T-helper 2 cell (primary cell): Measurements from ENCODE around the gene PIK3CB.
A peak's percentile ranks its signal among the peaks of the same experiment; 100 is the strongest.
"Not testable (repeated sequence)": the region's sequence is repeated elsewhere in the genome, so short reads cannot be mapped to it uniquely, and the experiment has no call there.

Experiments
- DNase-seq, 5 experiments: peaks; one replicate each; pipeline versions ENCODE4 v3.0.0 to v3.0.0-alpha.2; 2012 to 2022

PIK3CB gene

DNA sequence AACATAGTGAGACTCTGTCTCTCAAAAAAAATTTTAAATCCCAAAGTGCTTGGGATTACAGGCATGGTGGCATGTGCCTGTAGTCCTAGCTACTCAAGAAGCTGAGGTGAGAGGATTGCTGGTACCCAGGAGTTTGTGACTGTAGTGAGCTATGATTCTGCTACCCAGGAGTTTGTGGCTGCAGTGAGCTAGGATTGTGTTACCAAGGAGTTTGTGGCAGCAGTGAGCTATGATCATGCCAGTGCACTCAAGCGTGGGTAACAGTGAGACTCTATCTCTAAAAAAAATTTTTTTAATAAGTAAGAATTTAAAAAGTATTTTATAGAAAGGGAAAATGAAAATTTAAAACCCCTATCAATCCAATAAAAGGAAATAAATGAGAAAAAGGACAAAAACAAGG, 156.6 kb downstream of the PIK3CB start:
- no peak for DNase-seq

DNA sequence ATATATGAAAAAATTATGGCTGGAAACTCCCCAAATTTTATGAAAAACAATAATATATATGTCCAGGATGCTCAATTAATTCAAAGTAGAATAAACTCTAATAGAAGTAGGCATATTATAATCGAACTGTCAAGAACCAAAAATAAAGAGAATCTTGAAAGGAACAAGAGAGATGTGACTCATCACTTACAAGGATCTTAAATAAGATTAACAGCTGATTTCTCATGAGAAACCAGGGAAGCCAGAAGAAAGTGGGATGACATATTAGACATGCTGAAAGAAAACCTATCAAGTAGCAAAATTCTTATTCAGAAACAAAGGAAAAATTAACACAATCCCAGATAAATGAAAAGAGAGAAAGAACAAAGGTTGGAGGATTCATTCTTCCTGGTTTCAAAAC, 159.3 kb downstream of the PIK3CB start:
- no peak for DNase-seq

DNA sequence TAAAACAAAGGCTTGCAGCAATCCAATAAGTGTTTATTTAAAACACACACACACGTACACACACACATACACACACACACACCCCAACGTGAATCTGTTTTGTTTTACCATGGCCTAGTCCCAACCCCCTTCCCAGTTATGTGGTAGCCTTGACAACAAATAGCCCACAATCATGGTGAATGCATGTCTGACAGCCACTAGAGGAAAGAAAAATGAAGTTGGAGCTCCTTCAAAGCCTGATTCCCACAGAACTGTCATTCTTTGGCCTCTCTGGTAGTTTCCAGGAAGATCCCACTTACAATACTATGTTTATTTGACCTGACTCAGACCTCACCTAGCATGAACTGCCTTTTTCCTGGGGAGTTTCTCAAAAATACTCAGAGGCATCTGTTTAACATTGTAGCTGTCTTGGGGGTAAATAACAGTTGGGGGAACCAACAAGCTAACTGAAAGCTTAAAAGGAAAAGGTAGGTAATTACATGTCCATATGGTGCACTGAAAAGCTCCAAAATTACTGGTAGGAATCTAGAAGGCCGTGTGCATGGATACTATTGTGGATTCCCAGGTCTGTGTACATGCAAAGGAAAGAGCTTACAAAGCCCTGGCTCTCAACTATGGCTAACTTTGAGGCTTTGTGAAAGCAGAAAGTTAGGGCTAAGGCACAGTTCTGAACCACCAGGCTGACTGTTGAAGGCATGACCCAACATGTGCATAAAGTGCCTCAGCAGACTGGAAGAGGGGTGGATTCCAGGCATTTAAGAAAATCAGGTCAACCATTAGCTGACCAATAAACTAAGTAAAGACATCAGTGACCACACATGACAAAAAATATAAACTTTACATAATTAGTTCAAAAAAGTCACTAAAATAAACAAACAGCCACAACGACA, 160.8 kb downstream of the PIK3CB start:
- DNase-seq: no peak

DNA sequence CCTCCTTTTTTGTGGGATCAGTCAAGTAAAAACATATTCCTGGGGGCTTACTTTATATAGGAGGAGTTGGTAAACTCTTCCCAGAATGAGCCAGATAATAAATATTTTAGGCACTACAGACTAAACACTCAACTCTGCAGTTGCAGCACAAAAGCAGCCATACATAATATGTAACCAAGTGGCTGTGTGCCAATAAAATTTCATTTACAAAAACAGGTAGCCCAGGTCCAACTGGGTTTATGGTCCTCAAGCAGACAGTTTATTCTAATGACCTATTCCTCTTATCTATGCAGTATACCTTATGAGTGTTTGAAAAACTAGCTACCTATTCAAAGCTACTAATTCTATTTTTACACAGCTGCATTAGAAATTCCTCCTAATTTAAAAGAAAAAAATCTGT, 164.3 kb downstream of the PIK3CB start:
- DNase-seq: no peak

DNA sequence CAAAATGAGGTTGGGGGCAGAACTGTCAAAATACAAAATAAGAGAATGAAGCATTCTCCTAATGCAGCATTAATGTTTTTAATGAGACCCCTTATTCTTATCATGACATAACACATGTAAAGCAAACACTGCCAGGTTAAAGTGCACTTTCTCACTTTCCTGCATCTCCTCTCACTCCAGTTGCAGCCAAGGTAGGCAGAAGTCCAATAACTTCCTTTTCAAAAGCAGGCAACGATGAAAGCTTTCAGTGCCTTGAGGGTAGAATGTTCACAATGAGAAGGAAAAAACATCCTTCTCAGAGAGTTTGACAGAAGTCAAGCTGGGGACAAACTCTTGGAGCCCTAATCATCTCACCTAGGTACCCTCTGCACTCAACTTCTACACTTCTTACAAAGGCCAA, 166.6 kb downstream of the PIK3CB start:
- DNase-seq: no peak

DNA sequence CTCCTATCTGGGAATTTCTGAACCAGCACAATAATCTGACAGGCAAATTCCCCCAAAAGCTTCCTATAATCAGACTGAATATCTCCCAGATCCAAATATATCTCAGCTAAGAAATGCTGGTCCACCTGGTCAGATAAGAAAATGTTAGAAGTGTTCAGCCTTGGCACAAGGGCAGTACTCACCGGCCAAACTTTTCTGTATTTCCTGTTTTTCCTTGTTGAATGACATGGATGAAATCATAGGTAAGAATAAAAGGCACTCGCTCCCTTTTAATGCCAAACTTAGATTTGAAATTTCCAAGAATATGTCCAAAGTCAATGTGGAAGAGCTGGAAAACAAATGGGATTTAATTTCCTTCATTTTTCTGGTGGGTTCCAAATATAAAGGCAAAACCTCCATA, 177.2 kb downstream of the PIK3CB start:
- no peak for DNase-seq

DNA sequence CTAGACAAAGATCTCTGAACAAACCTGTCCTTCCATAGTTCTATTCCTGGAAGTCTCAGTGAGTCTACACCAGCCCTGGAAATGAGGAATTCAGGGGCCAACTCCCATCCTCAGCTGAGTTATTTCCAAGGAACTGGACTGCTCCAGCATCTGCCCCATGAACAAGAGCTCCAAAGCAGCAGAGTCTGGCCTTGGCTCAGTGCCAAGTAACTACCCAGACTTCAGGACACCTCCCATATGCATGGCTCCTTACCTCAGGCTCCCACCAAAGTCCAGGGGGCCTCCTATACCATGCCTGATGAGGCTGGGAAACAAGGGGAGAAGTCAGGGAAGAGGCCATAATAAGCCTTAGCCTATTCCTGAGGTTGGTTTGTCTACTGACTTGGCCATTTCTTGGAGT, 181.2 kb downstream of the PIK3CB start:
- DNase-seq: no peak

DNA sequence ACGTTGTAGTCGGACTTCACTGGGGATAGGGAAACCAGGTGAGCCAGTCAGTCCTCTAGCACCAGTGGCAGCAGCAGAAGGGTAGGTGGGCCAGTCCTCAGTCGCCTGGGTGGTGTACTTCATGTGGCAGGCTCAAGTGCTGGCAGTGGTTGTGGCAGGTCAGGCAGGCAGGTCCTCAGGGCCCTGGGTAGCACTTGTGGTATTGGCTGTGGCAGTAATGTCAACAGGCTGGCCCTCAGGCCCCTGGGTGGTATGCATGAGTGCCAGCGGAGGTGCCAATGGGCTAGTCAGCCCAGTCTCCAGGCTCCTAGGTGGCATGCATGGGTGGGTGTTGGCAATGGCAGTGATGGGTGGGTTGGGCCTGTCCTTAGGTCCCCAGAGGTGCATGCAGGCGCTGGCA, 185.6 kb downstream of the PIK3CB start:
- DNase-seq: no peak

DNA sequence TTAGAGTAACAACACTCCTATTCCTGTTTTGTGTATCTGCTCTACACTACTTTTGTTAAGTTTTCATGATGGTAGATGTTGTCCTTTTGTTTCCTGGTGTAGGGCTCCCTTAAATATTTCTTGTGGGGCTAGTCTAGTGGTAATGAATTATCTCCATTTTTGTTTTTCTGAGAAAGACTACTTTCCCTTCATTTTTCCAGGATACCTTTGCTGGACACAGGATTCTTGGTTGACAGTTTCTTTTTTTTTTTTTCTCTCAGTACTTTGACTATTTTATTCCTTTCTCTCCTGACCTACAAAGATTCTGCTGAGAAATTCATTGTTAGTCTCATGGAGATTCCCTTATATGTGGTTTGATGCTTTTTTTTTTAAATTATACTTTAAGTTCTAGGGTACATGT, 188.2 kb downstream of the PIK3CB start:
- no peak for DNase-seq

DNA sequence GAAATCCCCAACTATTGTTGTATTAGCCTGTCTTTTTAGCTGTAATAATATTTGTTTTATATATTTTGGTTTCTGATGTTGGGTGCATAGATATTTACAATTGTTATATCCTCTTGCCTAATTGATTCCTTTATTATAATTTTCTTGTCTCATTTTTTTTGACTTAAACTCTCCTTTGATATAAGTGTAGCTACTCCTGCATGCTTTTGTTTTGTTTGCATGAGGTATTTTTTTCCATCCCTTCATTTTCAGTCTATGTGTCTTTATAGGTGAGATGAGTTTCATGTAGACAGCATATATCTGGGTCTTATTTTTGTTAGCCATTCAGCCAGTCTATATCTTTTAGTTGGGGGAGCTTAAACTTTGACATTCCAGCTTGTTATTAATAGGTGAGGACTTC, 188.7 kb downstream of the PIK3CB start:
- DNase-seq: no peak

DNA sequence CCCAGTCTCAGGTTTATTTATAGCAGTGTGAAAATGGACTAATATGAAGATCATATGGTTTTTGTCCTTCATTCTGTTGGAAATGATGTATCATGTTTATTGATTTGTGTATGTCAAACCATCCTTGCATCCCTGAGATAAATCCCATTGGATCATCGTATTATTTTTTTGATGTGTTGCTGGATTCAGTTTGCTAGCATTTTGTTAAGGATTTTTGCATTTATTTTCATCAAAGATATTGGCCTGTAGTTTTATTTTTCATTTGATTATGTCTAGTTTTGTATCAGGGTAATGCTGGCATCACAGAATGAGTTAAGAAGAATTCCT, 191.8 kb downstream of the PIK3CB start:
- no peak for DNase-seq

DNA sequence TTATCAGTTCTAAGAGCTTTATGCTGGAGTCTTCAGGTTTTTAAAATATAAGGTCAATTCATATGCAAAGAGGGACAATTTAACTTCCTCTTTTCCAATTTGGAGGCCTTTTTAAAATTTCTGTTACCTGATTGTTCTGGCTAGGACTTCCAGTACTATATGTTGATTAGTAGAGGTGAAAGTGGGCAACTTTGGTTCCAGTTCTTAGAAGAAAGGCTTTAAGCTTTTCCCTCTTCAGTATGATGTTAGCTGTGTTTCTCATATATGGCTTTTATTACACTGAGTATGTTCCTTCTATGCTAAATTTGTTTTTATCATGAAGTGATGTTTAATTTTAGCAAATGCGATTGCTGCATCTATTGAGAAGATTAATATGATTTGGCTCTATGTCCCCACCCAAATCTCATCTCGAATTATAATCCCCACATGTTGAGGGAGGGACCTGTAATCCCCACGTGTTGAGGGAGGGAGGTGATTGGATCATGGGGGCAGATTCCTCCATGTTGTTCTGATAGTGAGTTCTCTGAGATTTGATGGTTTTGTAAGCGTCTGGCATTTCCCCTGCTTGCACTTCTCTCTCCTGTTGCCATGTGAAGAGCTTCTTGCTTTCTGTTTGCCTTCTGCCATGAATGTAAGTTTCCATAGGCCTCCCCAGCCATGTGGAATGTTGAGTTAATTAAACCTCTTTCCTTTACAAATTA, 192.4 kb downstream of the PIK3CB start:
- DNase-seq: no peak

DNA sequence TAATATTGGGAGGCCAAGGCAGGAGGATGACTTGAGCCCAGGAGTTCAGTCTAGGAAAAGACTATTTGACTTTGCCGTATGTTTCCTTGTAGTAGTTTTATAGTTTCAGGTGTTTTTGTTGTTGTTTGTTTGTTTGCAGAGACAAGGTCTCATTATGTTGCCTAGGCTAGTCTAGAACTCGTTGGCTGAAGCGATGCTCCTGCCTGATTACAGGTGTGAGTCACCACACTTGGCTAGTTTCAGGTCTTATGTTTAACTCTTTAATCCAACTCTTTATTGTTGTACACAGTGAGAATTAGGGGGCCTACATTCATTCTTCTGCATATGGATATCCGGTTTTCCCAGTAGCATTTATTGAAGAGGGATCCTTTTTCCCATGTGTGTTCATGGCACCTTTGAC, 194.2 kb downstream of the PIK3CB start:
- DNase-seq: no peak

DNA sequence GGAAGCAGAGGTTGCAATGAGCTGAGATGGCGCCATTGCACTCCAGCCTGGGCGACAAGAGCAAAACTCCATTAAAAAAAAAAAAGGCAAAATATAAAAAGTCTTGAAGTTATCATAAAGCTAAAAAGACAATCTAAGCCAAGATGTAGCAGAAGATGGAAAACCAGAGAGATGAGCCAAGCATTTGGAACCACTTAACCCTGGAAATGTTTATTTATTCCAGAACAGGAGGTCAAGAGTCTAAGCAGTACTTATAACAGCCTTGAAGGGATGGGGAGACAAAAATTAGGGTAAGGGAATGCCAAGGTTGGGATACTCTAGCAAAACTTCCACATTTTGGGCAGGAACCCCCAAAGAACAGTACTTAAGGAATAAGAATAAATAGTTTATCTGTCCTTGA, 196.1 kb downstream of the PIK3CB start:
- DNase-seq: no peak

DNA sequence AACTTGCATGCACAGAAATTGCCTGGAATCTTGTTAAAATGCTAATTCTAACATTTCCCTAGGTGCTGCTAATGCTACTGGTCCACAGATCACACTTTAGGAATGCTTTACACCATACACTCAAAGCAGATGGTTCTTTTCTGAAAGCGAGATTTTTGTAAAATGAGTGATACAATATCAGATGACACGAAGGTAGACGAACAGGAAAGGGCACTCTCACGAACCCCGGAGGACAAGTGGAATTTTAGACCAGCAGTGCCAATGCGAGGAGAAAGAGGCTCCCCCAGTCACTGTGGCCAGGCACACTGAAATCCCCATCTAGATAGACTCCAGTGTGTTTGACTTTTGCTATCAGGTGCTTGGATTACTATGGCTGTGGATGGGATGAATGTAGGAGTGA, 205.2 kb downstream of the PIK3CB start:
- DNase-seq: no peak

DNA sequence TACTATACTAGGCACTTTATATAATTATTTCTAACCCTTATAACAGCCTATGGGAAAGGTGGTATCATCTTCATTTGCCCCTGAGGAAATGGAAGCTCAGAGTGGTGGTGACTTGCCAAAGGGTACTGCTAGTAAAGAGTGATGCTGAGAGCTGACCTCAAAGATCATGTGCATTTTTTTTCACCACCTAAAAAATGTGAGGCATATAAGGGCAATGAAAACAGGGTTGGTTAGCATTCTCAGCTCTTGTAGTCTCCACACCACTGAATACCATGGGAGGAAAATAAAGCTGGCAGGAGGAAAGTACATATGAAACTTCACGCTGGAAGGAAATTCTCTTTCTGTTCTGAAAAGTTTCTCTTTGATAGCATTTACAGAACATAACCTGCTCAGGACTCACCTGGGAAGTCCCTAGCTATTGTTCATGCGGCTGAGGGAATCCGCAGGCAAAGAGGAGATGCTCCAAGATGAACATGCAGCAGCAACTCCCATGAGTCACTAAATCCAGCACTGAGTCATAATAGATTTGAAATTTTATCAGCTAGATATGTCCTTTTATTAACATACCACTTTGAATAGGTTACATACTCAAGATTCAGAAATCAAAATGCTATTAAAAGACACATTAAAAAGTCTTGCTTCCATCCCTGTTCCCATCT, 208.9 kb downstream of the PIK3CB start:
- no peak for DNase-seq

DNA sequence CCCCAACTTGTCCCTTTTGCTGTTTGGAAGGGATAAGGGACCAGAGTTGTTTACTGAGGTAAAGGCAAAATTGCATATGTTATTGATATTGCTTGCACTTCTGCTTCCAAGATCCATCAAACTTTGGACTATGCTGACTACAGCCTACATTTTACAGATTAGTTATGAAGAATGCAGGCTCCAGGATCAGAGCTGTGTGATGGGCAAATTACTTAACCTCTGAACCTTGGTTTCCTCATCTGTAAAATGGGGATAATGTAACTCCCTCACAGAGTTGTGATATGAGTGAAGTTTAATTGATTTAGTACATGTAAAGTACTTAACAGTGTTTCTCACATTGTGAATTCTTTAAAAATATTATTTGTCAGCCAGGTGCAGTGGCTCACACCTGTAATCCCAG, 210.2 kb downstream of the PIK3CB start:
- DNase-seq: no peak

DNA sequence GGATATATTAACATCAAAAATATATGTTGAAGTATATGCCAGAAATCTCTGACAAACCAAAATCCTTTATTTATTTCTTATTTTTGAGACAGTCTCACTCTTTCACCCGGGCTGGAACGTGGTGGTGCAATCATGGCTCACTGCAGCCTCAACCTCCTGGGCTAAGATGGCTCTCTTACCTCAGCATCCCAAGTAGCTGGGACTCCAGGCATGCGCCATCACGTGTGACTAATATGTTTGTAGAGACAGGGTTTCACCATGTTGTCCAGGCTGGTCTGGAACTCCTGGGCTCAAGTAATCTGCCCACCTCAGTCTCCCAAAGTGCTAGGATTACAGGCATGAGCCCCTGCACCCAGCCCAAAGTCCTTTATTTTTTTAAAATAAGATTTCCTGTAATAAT, 214.3 kb downstream of the PIK3CB start:
- no peak for DNase-seq

DNA sequence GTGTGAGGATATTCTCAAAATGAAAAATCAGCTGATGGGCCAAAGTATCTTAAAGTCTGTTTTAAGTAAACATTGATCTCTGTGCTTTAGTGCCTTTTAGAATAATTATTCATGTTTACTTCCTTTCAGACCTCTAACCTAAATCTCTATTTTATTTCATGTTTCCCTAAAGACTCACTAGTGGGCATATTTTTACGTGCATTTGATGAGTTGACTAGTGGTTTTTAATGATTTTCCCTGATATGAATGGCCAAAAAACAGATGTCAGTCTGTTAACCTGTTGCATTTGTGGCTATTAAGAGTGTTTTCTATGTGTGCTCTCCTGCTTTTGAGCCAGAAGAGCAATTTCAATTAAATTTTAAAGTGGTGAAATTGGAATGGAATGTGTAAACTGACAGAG, 219.3 kb downstream of the PIK3CB start:
- no peak for DNase-seq

DNA sequence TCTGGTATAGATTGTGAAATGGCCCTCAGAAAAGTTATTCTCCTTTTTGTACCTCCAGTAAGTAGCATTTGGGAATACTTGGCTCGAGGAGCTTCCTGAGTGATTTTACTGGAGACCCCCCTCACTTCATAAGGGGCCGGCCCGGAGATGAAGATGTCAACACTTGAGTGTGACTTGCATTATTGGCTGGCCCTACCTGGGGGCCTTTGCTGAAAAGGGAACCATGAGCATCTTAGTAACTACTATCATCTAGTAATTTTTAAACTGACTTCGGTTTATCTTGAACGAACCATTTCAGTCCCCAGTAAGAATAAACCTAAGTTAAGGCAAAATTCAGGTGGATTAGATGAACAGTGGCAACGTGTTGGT, 224.8 kb downstream of the PIK3CB start:
- no peak for DNase-seq

DNA sequence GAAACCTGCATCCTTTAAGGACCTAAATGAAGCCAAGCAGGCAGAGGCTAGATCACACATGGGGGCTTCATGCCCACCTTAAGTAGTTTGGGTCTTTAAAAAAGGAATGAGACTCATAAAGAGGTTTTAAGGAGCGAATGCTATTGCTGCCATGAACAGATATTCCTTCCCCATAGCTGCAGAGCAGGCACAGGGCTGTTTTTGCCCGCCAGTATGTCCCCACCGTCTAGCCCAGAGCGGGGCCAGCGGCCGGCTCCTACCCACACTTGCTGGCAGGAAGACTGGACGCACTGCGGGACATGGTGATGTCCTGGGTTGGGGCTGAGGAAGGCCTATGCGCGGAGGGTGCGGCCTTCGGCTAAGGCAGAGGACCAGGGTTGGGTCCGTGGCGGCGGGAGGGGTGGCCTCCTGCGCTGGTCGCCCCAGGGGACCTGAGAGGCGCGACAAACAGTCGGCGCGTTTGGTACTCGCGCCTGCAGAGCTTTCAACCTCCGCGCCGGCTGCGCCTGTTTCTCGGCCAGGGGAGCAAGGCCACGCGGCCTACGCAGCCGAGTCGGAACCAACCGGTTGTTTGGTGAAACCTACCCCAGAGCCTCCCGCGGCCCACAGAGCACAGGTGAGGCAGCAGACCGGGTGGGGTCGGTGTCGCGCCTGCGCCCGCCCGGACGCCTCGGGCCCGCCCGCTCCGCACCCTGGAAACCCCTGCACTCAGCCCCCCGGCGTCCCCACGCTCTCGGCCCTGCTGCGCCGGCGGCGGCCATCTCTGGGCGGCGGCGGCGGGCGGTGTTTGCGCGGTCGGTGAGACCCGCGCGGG, 226.2 kb downstream of the PIK3CB start, which contains the start of gene FAIM:
FAIM (plus strand) TSS at position 450 of the 814 bp plus-strand sequence. CDS start 10,956 bp downstream, outside the sequence.
- DNase-seq: peak; percentile 33 to 81 (median 46)

DNA sequence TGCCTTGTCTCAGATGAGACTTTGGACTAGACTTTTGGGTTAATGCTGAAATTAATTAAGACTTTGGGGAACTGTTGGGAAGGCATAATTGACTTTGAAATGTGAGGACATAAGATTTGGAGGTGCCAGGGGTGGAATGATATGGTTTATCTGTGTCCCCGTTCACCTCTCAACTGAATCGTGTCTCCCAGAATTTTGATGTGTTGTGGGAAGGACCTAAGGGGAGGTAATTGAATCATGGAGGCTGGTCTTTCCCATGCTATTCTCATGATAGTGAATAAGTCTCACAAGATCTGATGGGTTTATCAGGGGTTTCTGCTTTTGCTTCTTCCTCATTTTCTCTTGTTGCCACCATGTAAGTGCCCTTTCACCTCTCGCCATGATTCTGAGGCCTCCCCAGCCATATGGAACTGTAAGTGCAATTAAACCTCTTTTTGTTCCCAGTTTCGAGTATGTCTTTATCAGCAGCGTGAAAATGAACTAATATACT, 230.6 kb downstream of the PIK3CB start:
- not testable (repeated sequence) for DNase-seq
